ENCODE data around the gene NPM3. TPM values are rescaled to one million over a fixed set of nuclear protein-coding genes. Genes with fewer than 3 reads are reported as not detected.

NPM3 gene
- total and polyA plus RNA-seq, 2 of the 8 experiments (the other 6 are each of a cell fraction or from before 2014, with no cell fraction given) = 127 to 175 TPM

DNA sequence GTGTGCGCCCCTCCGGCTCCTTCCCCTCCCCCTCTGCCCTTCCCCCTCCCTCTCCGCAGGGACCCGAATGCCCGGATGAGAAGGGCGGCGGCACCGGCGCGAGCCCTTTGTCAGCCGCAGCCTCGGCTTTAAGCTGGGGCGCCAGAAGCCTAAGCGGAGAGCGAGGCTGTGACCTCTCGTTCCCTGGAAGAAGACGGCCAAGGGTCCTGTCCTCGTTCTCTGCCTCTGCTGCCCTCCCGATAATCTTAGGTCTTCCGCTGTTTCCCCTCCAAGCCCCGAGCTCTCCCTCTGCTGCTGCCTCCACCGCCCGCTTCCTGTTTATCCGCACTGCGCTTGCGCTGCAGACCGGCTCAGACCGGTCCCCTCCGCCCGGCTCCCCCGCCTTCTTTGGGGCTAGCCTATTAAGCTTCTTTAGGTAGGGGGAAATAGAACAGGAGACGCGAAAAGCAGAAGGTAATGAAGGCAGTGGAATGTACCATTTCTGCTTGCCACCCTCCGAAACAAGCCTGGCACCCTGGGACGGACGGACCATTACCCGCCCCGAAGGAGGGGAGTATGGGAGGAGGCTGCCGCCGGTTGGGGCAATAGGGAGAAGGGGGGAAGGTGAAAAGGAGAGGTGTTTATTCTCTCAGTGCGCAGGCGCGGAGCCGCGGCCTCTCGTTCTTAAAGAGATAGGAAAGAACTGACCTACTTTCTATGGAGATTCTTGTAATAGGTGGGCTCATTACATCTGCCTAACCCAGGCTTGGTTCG lies 35.0 kb upstream of the NPM3 start, which contains the start of gene OGA (continued):
- TF ChIP-seq YY1 (IDR thresholded peaks at IDR 0.05; ENCODE audit: low read depth, low read length) = no peak
- no peak for TF ChIP-seq RAD21 (IDR thresholded peaks at IDR 0.05 in 1 of 2, conservative IDR thresholded peaks at IDR 0.05 in 1 of 2; ENCODE audit: low read depth in 2 of 2, low read length in 2 of 2)
- TF ChIP-seq SP4 (IDR thresholded peaks at IDR 0.05; ENCODE audit: low read length) = no peak; the same call in none of the 2 replicates
- TF ChIP-seq FOSL1 (IDR thresholded peaks at IDR 0.05; ENCODE audit: insufficient read depth, low read depth, low read length) = no peak
- TF ChIP-seq TEAD4 (IDR thresholded peaks at IDR 0.05; ENCODE audit: low read depth, low read length) = peak; percentile 20; the same call in 1 of the 2 replicates
- no peak for TF ChIP-seq RFX5 (IDR thresholded peaks at IDR 0.05; ENCODE audit: borderline replicate concordance, low read depth, low read length)
- peak; percentile 36 for TF ChIP-seq NANOG (IDR thresholded peaks at IDR 0.05; ENCODE audit: insufficient read depth, low read depth, low read length, poor library complexity, severe bottlenecking)
- no peak for TF ChIP-seq SUZ12 (IDR thresholded peaks at IDR 0.05; ENCODE audit: low read length)
- no peak for TF ChIP-seq HDAC6 (IDR thresholded peaks at IDR 0.05; ENCODE audit: low read depth, low read length)
- TF ChIP-seq SP2 (IDR thresholded peaks at IDR 0.05; ENCODE audit: low read length) = no peak
- TF ChIP-seq TAF7 (optimal IDR thresholded peaks at IDR 0.05; ENCODE audit: borderline replicate concordance, low read depth, low read length) = peak; percentile 100
- peak; percentile 35 for TF ChIP-seq SAP30 (IDR thresholded peaks at IDR 0.05; ENCODE audit: insufficient read depth, insufficient replicate concordance, low read length)
- TF ChIP-seq EGR1 (IDR thresholded peaks at IDR 0.05; ENCODE audit: borderline replicate concordance, low read depth, low read length) = peak; percentile 87
- TF ChIP-seq KDM5A (IDR thresholded peaks at IDR 0.05; ENCODE audit: low read length) = 0 out of 2 replicates have a peak, but pooled peaks have one; percentile 13
- no peak for TF ChIP-seq RNF2 (IDR thresholded peaks at IDR 0.05; ENCODE audit: borderline replicate concordance, low read depth, low read length, missing control alignments, poor library complexity, severe bottlenecking)
- TF ChIP-seq E2F6 (IDR thresholded peaks at IDR 0.05) = no peak
- no peak for TF ChIP-seq BACH1 (IDR thresholded peaks at IDR 0.05; ENCODE audit: low read length)
- TF ChIP-seq JUND (IDR thresholded peaks at IDR 0.05; ENCODE audit: low read length) = peak; percentile 97
- TF ChIP-seq PHF8 (conservative IDR thresholded peaks at IDR 0.05; ENCODE audit: low read depth, low read length) = peak; percentile 97
- TF ChIP-seq EZH2 (IDR thresholded peaks at IDR 0.05; ENCODE audit: low read depth, low read length, severe bottlenecking) = no peak

Measured in H1 (cell line).